G401 (cell line): ENCODE measurements around the gene STAM. TPM values are rescaled to one million over a fixed set of nuclear protein-coding genes. Genes with fewer than 3 reads are reported as not detected.

Source experiments
- DNase-seq: peaks from one replicate; pipeline ENCODE4 v3.0.0-alpha.2; 2015; ENCODE audit warnings: low spot score
- in situ Hi-C: cut with HindIII; loops from 2 replicates; pipeline ENCODE4 v1.10.0; 2016; ENCODE audit warnings: low sequenced_read_pairs, mixed read lengths
- total RNA-seq: library from RNA; depleted of rRNA; stranded (reverse); fragments of >200 nt; shearing (Covaris generic); gene quantifications from 2 replicates; pipeline ENCODE4 v1.2.3, GENCODE V29; 2014; rRNA removed

STAM gene
- total RNA-seq, 1 experiment from 2014 or later = 25.9 TPM

DNA sequence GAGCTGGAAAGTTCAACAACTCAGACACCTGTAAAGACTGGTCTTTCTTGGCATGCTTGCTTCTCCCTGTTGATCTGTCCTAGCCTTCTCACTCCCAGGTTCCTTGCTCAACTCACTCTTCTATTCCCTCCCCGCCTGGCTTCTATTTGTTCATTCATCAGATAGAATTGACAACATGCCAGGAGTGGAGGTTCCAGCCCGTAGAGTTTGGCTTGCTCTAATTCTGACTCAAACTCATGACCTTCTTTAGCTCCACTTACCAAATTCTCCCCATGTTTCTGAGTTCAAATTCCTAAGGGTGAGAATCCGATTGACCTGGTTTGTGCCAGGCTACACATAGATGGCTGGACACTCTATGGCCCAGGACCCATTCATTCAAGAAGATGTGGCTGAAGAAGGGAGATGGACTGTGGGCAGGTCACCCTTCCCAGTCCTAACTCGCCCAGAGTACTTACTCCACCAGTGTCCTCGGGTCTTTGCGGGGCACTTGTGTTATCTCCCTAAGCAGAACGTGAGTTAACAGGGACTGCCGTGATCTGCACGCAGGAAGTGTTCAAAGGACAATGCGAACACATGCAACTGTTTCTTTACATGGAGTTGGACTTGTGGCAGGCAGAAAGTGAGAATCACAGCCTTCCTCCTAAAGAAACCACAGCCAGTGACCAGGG, 104.1 kb downstream of the STAM start:
- DNase-seq = peak; percentile 21
- in situ Hi-C loops = no loop called here

GRCh38 chr10:17749890-17750289, 105.9 kb downstream of the STAM start:
- in situ Hi-C loops = no loop called here
- no peak for DNase-seq

DNA sequence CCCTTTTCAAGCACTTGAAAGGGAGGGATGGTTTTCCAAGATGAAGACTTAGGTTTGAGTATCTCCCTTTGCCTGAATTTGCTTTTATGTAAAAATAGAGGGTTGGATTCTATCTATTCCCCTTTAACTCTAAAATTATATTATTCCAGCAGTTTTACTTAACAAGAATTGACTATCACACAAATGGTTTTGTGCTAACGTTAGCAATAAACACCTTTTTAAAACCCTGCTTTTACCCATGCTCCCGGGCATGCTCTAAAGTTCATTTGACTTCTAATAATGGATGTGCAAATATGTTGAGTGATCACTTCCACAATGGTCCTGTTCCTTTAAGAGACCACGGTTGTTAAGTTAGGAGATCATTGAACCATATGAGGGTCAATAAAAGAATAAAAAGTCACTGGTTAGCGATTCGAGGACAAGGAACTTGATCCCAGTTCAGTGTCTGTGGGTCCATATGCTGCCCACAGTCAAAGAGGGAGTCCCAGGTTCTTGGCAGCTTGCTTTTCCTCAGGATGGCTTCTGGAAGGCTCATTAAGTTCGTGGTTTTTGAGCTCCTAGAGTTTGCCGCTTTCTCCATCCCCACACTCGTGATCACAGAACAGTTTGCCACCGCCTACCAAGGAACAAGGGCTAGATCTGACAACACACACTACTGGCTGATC, 108.0 kb downstream of the STAM start, which contains the start of gene TMEM236:
TMEM236 (plus strand) TSS at position 421 of the 665 bp plus-strand sequence; CDS start at position 516, 95 bp downstream.
- in situ Hi-C loops = no loop called here
- DNase-seq = no peak

GRCh38 chr10:17756557-17757217, 112.7 kb downstream of the STAM start:
- in situ Hi-C loops = no loop called here
- no peak for DNase-seq

DNA sequence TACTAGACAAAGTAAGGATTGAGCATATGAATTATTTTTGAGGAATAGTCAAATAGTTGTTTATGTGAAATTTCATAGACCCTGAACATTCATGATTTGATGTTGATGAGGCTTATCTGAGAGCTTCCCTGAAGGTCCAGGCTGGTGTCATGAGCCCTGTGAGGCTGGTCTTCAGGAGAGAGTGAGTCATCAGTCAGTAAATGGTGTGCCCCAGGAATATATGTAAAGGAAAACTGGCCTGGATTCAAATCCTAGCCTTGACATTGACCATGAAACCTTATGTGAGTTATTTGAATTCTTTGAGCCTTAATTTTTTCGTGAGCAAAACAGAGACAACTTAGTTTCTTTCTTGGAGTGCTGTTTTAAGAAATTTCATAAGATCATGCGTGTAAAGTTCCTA, 114.2 kb downstream of the STAM start:
- DNase-seq = no peak
- in situ Hi-C loops = no loop called here

GRCh38 chr10:17758896-17759295, 114.9 kb downstream of the STAM start:
- in situ Hi-C loops = no loop called here
- DNase-seq = no peak

GRCh38 chr10:17764142-17764541, 120.2 kb downstream of the STAM start:
- in situ Hi-C loops = no loop called here
- no peak for DNase-seq

- in situ Hi-C loops = no loop called here
- no peak for DNase-seq
These were observed 121.7 kb downstream of the STAM start for GRCh38 chr10:17765602-17766001.

Other genes starting within 250 kb of the STAM start
- gene ST8SIA6, start 189.6 kb upstream of the STAM start, total RNA-seq = 0.64 TPM in 1 of 2 replicates, not detected in the other
- 113 and 125 TPM in 2 replicates for gene HACD1, start 26.8 kb upstream of the STAM start, total RNA-seq
- gene TMEM236, start 108.0 kb downstream of the STAM start, total RNA-seq = not detected in 2 replicates
- gene MRC1, start 165.2 kb downstream of the STAM start, total RNA-seq = 0.12 TPM in 1 of 2 replicates, not detected in the other